Measurements from ENCODE around the gene OTUD5. TPM values are rescaled to one million over a fixed set of nuclear protein-coding genes. Genes with fewer than 3 reads are reported as not detected.

Gene OTUD5
- total and polyA plus RNA-seq, 2 of the 13 experiments (the other 11 are each of a cell fraction or from before 2014, with no cell fraction given) = 18.4 to 42.2 TPM

- H3K4me1 ChIP-seq (ENCODE audit: insufficient read depth, low read length) = no peaks in the 10 kb centered on the region
- CTCF ChIA-PET (ENCODE audit: low intra/inter-chr PET ratio, low total read pairs) = no interaction called here
- peaks cover 5 to 23% of the 10 kb centered on the region in 2 experiments; a peak in 4 of 5 replicates for H3K36me3 ChIP-seq (replicated peaks in 1 of 2; ENCODE audit: control insufficient read depth in 1 of 2, insufficient read depth in 2 of 2, low read length in 2 of 2)
- no peak overlapping the region for H3K9ac ChIP-seq (ENCODE audit: insufficient read depth, low read depth, low read length)
- no peak overlapping the region for H2AFZ ChIP-seq (ENCODE audit: low read length)
- POLR2A ChIA-PET = no interaction called here
- TF ChIP-seq RBM39 (IDR thresholded peaks at IDR 0.05; ENCODE audit: low read depth, low read length, poor library complexity, severe bottlenecking) (no peak), GPN1 (CRISPR knock-in tag; IDR thresholded peaks at IDR 0.05; ENCODE audit: borderline replicate concordance) (no peak), POLR2AphosphoS5 (IDR thresholded peaks at IDR 0.05; ENCODE audit: low read depth, low read length) (no peak), CEBPB (IDR thresholded peaks at IDR 0.05; ENCODE audit: borderline replicate concordance, low read depth, low read length) (no peak), ZNF33A (CRISPR knock-in tag; IDR thresholded peaks at IDR 0.05; ENCODE audit: borderline replicate concordance) (no peak), CBX5 (CRISPR knock-in tag; IDR thresholded peaks at IDR 0.05; ENCODE audit: borderline replicate concordance) (no peak), ZFP36L2 (CRISPR knock-in tag; IDR thresholded peaks at IDR 0.05) (no peak), NFE2 (CRISPR knock-in tag; IDR thresholded peaks at IDR 0.05) (no peak), RXRA (CRISPR knock-in tag; IDR thresholded peaks at IDR 0.05) (no peak), TEAD3 (CRISPR knock-in tag; optimal IDR thresholded peaks at IDR 0.05; ENCODE audit: borderline replicate concordance) (no peak), NFE2L1 (CRISPR knock-in tag; IDR thresholded peaks at IDR 0.05; ENCODE audit: borderline replicate concordance) (no peak), PLRG1 (conservative IDR thresholded peaks at IDR 0.05) (no peak)
- TF ChIP-seq, protein P1, sequence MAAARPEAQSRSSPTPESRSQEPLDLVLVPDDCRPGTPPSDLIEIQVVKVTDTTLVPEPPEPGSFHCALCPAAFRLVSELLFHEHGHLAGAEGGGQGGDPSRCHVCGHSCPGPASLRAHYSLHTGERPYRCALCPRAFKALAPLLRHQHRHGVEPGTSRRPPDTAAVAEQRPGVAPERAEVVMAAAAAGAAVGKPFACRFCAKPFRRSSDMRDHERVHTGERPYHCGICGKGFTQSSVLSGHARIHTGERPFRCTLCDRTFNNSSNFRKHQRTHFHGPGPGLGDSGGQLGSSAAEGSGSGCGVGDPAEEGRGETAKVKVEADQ (CRISPR knock-in tag; IDR thresholded peaks at IDR 0.05; ENCODE audit: borderline replicate concordance) = no peak
- TF ChIP-seq, protein P2, sequence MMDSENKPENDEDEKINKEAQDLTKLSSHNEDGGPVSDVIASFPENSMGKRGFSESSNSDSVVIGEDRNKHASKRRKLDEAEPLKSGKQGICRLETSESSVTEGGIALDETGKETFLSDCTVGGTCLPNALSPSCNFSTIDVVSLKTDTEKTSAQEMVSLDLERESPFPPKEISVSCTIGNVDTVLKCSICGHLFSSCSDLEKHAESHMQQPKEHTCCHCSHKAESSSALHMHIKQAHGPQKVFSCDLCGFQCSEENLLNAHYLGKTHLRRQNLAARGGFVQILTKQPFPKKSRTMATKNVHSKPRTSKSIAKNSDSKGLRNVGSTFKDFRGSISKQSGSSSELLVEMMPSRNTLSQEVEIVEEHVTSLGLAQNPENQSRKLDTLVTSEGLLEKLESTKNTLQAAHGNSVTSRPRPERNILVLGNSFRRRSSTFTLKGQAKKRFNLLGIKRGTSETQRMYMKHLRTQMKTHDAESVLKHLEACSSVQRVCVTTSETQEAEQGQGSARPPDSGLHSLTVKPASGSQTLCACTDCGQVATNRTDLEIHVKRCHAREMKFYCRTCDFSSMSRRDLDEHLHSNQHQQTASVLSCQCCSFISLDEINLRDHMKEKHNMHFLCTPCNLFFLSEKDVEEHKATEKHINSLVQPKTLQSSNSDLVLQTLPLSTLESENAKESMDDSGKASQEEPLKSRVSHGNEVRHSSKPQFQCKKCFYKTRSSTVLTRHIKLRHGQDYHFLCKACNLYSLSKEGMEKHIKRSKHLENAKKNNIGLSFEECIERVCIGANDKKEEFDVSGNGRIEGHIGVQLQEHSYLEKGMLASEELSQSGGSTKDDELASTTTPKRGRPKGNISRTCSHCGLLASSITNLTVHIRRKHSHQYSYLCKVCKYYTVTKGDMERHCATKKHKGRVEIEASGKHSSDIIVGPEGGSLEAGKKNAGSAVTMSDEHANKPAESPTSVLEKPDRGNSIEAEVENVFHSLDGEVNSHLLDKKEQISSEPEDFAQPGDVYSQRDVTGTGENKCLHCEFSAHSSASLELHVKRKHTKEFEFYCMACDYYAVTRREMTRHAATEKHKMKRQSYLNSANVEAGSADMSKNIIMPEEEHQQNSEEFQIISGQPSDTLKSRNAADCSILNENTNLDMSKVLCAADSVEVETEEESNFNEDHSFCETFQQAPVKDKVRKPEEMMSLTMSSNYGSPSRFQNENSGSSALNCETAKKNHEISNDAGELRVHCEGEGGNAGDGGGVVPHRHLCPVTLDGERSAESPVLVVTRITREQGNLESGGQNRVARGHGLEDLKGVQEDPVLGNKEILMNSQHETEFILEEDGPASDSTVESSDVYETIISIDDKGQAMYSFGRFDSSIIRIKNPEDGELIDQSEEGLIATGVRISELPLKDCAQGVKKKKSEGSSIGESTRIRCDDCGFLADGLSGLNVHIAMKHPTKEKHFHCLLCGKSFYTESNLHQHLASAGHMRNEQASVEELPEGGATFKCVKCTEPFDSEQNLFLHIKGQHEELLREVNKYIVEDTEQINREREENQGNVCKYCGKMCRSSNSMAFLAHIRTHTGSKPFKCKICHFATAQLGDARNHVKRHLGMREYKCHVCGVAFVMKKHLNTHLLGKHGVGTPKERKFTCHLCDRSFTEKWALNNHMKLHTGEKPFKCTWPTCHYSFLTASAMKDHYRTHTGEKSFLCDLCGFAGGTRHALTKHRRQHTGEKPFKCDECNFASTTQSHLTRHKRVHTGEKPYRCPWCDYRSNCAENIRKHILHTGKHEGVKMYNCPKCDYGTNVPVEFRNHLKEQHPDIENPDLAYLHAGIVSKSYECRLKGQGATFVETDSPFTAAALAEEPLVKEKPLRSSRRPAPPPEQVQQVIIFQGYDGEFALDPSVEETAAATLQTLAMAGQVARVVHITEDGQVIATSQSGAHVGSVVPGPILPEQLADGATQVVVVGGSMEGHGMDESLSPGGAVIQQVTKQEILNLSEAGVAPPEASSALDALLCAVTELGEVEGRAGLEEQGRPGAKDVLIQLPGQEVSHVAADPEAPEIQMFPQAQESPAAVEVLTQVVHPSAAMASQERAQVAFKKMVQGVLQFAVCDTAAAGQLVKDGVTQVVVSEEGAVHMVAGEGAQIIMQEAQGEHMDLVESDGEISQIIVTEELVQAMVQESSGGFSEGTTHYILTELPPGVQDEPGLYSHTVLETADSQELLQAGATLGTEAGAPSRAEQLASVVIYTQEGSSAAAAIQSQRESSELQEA (CRISPR knock-in tag; IDR thresholded peaks at IDR 0.05; ENCODE audit: not compliant biosample characterization) = no peak
- no peaks in the 10 kb centered on the region for H3K9me3 ChIP-seq (ENCODE audit: low read length)
- DNase-seq (ENCODE audit: low spot score) = no peak
- H4K20me1 ChIP-seq (ENCODE audit: insufficient read depth, low read length) = no peaks in the 10 kb centered on the region
- H3K27ac ChIP-seq (ENCODE audit: extremely low read length, insufficient read depth, low read length) = no peak overlapping the region
- H3K4me3 ChIP-seq (replicated peaks in 1 of 3; ENCODE audit: insufficient read depth in 1 of 3, low read depth in 2 of 3, low read length in 3 of 3) = no peak overlapping the region
- FAIRE-seq = no peak
- intact Hi-C loops (cut with micrococcal nuclease; ENCODE audit: unreplicated experiment) = no loop called here
- WGBS (ENCODE audit: low lambda C conversion rate) = 93% methylated on average over 5 of the region's 5 CpGs
- no TSS peak for BruUV-seq (replicated peaks)
- no peak overlapping the region for H3K4me2 ChIP-seq (ENCODE audit: low read depth, low read length)
- H3K27me3 ChIP-seq (ENCODE audit: control insufficient read depth in 1 of 2, insufficient read depth in 2 of 2, low read length in 2 of 2) = no peaks in the 10 kb centered on the region
- no peaks in the 10 kb centered on the region for H3K79me2 ChIP-seq (ENCODE audit: insufficient read depth, low read length)
- no peak for ATAC-seq
- in situ Hi-C loops (cut with HindIII; ENCODE audit: extremely low pct_ligation_motif_present, low pct_unique_long_range_greater_than_20kb) = no loop called here
These were observed 30.3 kb downstream of the OTUD5 start for GRCh38 chrX:48927123-48927522.
